ENCODE data around the gene ABCC9.

ABCC9 gene

DNA sequence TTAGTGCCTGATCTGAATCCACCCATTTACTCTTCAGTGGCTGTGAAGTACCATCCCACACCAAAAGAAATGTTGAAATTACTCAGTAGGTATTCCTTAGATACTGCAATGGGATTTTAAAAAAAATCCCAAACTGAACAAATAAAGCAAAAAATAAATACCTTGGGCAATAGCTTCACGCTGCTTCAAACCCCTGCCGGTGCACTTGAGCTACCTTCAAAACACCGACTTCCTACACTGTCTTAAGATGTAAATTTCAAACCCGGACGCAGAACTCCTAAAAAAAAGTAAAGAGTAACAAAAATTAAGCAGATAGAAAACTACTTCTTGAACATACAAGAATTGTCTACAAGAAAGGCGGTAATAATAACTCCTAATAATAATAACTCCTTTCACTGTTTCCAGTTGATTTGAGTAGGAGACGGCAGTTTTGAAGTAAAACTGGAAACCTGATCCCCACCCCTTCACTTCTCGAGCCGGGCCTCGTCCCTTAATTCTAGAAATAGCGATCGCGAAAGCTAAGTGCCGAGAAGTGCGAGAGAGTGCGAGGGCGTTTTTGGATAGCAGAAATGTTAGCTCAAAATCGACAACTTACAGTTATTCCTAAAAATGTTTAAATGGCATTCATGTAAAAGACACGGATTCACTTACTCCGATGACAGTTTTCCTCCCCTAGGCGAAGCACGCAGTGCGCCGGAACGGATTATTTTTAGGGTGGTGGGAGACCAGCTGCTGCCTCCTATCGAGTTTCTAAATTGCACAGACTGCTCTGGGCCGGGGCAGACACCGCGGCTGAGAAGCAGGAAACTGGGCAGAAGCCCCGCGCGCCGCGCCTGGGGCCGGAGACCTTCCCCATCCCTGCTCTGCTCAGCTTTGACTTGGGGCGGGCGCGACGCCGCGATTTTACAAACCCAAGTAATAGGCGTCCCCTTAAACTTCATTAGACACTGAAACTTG lies at the start of gene ABCC9:
Gene ABCC9 (minus strand): TSS at position 878 of the 957 bp plus-strand sequence. CDS start 4,752 bp downstream, outside the sequence.
- DNase-seq (ENCODE audit: low read depth): no peak

DNA sequence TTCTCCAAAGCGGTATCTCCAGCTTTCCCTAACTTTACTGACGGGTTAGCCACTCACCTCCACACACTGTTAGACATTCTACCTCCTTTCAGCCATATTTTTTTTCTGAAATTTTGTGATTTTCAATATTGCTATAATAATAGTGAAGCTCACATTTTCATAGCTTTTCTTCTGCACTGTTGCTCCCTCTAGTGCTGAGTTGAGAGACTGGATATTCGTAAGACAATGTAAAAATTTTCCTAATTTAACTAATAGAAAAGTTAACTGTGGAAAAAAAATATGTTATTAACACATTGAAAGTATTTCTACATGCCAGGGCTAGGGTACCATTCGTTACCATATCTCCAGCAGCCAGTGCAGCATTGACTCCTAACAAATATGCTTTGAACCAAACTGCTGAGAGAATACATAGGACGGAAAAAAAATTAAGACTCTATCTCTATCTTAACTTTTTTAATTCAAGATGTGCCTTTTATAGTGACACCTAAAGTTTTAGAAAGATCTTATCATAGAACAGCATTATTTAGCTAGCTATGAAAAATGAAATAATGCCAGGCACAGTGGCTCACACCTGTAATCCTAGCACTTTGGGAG lies 48.7 kb upstream of the ABCC9 start:
- DNase-seq (ENCODE audit: low read depth): peak; percentile 5

DNA sequence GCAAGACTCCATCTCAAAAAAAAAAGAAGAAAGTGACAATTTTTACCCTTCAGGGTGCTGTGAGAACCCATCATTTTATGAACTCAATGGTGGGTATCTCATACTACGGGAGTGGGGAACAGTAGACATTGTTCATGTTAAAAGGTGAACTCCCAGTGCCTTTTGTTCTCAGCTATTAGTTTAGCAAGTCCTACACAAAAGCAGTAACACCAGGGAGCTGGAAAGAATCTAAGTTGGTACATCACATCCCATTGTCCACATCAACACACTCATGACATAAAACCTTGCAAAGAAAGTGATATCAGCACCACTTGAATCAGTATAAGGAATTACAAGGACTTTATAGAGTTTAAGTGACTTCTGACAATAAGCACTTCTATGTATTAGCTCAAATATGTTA lies 47.4 kb upstream of the ABCC9 start:
- no peak for DNase-seq (ENCODE audit: low read depth)

DNA sequence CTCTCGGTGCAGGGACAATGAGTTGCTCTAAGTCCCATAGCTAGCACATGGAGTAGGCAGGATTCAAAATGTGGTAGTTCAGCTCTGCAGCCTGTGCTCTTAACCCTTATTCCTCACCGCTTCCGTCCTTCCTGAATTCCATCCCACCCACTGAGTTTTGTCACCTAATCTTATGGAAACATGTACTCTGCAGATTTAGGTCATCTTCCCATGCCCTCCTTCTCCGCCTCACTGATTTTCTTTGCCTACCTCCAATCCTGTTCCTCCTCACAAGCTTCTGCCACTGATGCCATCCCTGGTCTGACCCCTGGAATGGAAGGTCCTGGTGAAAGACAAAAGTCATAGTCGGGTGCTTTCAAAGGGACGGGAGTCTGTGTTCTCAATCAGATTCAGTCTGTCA lies 46.5 kb upstream of the ABCC9 start:
- peak; percentile 5 for DNase-seq (ENCODE audit: low read depth)

DNA sequence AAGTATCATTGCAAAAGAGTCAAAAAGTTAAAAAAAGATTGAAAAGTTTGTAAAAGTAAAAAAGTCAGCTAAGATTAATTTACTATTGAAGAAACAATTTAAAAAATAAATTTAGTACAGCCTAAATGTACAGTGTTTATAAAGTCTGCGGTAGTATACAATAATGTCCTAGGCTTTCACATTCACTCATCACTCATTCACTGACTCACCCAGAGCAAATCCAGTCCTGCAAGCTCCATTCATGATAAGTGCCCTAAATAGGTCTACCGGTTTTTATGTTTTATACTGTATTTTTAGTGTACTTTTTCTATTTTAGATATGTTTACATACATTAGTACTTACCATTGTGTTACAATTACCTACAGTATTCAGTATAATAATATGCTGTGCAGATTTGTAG lies 43.9 kb upstream of the ABCC9 start:
- no peak for DNase-seq (ENCODE audit: low read depth)

DNA sequence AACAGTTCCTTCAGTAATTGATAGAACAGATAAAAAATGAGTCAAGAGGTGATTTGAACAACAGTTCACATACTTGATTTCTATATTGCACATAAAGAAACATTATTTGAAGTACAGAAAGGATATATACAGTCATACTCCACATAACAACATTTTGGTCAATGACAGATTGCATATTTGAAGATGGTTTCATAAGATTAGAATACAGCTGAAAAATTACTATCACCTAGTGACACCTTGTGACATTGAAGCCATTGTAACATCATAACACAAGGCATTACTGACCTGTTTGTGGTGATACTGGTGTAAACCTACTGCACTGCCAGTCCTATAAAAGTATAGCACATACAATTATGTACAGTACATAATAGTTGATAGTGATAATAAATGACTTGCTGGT lies 43.1 kb upstream of the ABCC9 start:
- no peak for DNase-seq (ENCODE audit: low read depth)

DNA sequence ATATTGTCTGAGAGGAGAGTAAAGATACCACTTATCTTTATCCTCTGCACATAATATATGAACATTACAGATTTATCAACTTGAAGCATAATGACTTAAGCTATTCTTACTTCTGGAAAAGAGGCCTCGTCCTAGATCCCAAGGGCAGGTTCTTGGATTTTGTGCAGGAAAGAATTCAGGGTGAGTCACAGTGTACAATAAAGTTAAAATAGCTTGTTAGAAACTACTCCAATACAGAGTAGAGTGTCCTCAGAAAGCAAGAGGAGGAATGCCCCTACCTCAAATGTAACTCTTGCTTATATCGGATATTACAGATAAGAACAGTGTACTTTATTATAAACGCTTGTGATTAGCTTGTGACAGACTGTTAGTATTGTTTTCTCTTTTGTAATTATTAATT lies 41.9 kb upstream of the ABCC9 start:
- no peak for DNase-seq (ENCODE audit: low read depth)

DNA sequence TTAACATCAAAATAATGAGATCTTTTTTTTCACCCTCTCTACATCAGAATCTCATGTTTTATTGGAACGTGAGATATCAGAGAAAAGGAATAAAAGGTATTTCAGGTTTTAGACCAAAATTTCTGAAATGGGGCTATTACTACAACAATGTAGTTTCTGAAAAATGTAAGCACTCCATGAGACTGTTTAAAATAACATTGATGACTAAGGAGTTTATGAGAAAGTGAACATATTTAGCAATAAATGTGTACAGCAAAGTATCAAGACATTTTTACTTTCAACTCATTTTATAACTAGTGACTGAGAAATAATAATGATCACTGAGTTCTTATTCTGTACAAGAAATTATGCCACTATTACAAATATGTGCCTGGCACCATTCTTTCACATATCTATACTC lies 39.3 kb upstream of the ABCC9 start:
- no peak for DNase-seq (ENCODE audit: low read depth)

DNA sequence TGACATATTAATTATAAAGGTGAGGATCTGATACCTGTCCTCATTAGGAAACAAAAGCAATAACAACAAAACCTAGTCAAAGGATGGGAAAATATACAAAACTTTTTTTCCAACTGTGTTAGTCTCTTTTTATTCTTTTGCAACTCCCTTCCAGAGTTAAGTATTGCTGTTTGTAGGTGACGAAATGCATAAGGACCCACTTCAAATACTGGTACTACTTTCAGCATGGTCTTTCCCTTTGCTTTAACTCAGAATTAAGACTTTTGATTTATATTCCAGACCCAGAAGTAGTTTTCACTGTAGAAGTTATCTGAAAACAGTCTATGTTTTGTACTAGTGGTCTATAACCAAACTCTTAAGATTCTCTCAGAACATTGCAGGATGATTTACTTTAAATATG lies 34.1 kb upstream of the ABCC9 start:
- DNase-seq (ENCODE audit: low read depth): no peak

DNA sequence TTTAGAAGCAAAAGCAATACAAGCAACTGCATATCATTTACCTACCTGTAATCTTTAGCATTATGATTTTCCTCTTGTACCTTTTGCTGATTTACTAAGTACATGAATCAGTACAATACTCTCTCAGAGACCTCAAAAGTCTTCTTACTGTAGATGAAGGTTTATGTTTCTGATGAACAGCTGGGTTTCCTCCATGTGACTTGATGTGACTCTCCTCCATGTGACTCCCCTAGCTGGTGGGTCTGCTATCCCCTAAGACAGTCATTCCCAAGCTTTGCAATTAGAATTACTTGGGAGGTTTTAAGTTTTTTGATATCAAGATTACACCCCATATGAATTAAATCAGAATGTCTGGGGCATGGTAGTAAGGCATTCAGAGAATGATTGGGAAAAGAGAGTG lies 32.0 kb upstream of the ABCC9 start:
- no peak for DNase-seq (ENCODE audit: low read depth)

DNA sequence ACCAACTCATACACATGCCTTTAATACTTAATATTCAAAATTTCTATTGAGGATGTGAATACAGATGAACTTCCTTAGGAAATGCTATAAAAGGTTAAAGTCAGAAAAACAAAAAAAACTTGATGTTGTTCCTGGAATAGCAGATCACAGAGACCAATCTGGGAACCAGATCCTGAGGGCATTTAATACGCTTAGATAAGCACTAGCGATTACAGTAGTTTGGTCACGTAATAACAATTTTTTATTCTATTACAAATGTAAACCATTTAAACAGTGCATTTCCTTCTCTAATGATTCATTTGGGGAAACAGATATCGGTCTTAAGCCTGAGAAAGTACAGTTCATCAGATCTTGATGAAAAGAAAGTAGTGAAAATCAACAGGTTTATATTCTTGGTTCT lies 30.8 kb upstream of the ABCC9 start:
- DNase-seq (ENCODE audit: low read depth): no peak

DNA sequence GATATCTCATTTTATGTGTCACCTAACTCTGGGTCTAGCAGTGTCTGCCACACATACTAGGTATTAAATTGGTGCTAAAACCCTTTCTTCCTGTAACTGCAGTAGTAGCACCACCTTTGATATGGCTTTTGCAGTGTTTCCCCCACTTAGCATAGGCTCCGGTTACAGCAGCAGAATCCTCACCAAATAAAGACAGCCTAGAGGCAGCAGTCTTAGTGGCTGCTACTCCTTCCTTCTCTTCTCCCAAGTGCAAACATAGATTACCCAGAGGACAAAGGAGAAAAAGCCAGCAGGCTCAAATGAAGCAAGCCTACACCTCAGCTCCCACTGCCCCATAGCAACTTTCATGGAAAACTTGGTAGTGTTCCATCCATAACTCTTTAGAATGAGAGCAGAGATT lies 30.1 kb upstream of the ABCC9 start:
- DNase-seq (ENCODE audit: low read depth): no peak

DNA sequence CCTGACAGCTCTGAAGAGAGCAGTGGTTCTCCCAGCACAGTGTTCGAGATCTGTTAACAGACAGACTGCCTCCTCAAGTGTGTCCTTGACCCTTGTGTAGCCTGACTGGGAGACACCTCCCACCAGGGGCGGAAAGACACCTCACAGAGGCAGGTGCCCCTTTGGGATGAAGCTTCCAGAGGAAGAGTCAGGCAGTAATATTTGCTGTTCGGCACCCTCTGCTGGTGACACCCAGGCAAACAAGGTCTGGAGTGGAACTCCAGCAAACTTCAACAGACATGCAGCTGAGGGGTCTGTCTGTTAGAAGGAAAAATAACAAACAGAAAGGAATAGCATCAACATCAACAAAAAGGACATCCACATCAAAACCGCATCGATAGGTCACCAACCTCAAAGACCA lies 21.6 kb upstream of the ABCC9 start:
- DNase-seq (ENCODE audit: low read depth): no peak

DNA sequence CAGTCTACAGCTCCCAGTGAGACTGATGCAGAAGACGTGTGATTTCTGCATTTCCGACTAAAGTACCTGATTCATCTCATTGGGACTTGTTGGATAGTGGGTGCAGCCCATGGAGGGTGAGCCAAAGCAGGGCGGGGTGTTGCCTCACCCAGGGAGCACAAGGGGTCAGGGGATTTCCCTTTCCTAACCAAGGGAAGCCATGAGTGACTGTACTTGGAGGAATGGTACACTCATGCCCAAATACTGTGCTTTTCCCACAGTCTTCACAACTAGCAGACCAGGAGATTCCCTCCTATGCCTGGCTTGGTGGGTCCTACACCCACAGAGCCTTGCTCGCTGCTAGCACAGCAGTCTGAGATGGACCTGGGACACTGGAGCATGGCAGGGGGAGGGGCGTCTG lies 21.0 kb upstream of the ABCC9 start:
- no peak for DNase-seq (ENCODE audit: low read depth)

DNA sequence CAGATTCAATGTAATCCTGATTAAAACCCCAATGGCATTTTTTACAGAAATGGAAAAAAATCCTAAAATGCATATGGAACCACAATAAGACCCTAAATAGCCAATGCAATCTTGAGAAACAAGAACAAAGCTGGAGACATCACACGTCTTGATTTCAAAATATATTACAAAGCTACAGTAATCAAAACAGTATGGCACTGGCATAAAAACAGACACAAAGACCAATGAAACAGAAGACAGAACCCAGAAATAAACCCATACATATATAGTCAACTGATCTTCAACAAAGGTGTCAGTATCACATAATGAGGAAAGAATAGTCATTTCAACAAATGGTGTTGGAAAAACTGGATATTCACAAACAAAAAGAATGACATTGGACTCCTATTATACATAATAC lies 9.4 kb upstream of the ABCC9 start:
- no peak for DNase-seq (ENCODE audit: low read depth)

DNA sequence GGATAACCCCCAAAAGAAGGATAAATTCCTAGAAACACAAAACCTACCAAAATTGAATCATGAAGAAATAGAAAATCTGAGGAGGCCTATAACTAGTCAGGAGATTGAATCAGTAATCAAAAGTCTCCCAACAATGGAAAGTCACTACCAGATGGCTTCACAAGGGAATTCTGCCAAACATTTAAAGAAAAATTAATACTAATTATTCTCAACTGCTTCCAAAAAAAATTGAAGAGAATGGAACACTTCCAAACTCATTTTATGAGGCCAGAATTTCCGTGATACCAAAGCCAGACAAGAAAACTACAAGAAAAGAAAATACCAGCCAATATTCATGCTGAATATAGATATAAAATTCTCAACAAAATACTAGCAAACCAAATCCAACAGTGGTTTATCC lies 7.8 kb upstream of the ABCC9 start:
- DNase-seq (ENCODE audit: low read depth): no peak

DNA sequence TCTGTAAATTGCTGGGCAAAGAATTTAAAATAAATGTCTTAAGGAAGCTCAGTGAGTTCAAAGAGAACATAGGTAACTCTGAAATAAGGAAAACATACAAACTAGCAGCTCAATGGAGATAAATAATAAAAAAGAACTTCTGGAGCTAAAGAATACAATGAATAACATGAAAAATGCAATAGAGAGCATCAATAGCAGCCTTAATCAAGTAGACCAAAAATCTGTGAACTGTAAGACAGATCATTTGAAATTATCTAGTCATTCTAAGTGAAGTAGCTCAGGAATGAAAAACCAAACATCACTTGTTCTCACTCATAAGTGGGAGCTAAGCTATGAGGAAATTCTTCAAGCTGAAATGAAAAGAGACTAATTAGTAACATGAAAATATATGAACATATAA lies 5.8 kb upstream of the ABCC9 start:
- DNase-seq (ENCODE audit: low read depth): no peak

DNA sequence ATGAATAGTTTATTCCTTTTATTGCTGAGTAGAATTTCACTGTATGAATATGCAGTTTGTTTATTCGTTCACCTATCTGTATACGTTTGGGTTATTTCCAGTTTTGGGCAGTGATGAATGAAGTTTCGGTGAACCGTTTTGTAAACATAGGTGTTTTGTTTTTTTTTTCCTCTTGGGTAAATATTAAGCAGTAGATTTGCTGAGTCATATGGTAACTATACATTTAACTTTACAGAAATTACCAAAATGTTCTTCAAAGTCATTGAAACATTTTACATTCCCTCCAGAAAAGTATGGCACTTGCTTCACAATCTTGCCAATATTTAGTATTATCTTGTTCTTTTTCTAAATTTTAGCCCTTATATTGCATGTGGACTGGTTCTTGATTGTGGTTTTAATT lies 3.8 kb upstream of the ABCC9 start:
- no peak for DNase-seq (ENCODE audit: low read depth)

DNA sequence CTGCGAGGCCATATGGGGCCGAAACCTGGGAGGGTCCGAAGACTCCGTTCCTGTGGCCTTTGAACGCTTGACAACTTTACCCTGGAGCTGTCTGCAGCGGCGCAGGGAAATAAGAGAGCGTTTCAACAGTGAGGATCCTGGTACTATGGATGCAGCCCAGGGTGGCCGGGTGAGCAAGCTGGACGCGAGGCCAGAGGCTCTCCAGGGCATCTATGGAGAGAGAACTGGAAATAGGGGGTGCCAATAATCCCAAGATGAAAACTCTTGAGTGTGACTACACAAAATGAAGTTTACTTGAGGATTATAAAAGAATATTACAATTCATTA lies 1.1 kb upstream of the ABCC9 start:
- no peak for DNase-seq (ENCODE audit: low read depth)

DNA sequence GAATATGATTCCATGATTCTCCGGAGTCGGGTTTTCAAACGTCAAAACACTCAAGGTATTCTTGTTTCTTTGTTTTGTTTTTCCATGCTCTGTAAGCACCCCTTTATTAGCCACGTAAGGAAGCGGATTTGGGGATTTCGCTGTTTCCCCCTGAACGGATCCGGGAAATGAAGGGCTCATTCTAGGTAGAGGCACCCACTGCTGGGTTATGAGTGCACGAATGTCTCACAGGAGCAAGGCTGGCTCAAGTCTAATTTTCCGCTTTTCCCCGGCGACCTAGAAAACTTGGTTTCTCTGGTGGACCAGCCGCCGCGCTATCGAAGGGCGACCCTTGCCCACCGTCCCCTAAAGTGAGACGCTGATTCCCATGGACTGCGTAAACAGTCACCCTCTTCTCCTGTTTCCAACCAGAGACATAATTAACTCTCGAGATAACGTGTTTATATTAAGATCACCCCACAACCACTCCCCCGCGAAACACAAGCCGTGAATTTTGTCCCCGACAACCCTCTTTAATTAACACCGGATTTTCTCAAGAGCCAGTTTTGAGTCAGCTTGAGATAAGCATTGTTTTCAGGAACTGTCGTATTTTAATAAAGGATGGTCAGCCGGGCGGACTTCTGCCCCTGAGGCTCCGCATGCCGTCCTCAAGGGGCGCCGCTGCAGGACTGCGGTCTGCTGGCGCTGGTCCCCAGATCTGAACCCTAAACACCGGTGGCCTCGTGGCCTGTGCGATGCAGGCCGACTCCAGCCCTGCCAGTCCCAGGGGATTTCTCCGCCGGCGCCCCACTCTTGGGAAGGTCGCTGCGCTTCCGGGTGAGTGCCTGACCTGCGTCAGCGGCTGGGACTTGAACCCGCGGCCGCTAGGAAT lies 515 bp upstream of the ABCC9 start:
- no peak for DNase-seq (ENCODE audit: low read depth)

DNA sequence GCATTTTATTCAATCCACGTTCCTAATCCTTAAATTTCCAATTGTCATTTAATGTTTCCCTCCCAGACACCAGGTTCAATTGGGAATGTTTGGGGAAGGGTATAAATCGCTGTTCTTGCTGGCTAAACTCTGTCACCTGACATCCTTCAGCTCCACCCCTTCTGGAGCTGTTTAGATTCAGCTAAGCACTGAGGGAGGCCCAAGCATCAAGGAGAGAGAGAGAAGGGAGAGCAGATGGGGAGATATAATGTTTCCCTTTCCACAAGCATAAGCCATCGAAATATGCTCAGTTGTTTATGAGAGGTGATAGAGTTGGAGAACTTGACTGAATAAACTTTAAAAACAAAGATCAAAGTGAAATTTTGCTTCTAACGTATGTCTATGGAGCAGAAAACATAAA lies 1.8 kb downstream of the ABCC9 start:
- no peak for DNase-seq (ENCODE audit: low read depth)

DNA sequence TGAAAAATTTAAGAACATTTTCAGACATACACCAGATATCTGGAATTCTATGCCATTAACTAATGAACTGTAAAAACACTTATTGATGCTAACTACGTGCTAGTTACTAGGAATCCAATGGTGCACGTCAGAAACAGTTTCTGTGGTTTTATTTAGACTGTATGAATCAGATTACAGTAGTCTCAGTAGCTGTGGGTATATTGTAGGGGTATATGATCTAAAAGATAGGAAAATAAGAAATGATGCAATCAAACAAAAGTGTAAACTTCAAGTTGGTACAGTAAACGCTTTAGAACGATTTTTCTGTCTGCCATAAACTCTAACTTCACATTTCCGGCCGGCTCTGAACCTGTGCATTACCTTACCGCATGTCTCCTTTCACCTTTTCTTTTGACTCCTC lies 2.3 kb downstream of the ABCC9 start:
- DNase-seq (ENCODE audit: low read depth): no peak

DNA sequence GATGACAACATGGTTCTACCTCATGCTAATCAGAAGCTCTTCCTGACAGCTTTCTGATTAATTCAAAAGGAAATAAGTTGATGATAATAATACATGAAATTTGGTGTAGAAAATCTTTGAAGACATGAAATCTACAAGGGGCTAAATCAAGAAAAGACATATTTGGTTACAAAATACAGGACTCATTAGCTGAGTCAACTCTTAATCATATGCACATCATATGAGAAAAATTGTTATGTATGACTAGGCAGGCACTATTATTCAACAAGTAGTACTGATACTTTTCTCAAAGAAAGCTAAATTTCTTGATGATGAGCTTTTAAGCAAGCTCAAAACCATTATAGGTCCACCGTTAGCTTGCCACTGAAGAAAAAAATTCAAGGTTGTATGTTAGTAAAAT lies 7.1 kb downstream of the ABCC9 start:
- no peak for DNase-seq (ENCODE audit: low read depth)

All from non-pigmented ciliary epithelial cell (primary cell).